Progenitor cell of endocrine pancreas (in vitro differentiated cells): ENCODE data around the gene BCOR. TPM values are rescaled to one million over a fixed set of nuclear protein-coding genes. Genes with fewer than 3 reads are reported as not detected.

Source experiments
- DNase-seq: peaks from one replicate; pipeline ENCODE4 v3.0.0; 2021; ENCODE audit warnings: low spot score; ENCODE audit not compliant: unreplicated experiment
- H3K27ac Mint-ChIP-seq: 2 replicates; pipeline ENCODE4 v1.8.0; 2021; ENCODE audit warnings: mild to moderate bottlenecking, moderate library complexity, mixed read lengths
- H3K27me3 Mint-ChIP-seq: 2 replicates; pipeline ENCODE4 v1.8.0; 2021; ENCODE audit warnings: mixed read lengths
- H3K36me3 Mint-ChIP-seq: 2 replicates; pipeline ENCODE4 v1.8.0; 2022; ENCODE audit warnings: mixed read lengths; ENCODE audit not compliant: insufficient read depth
- H3K4me1 Mint-ChIP-seq: 2 replicates; pipeline ENCODE4 v1.8.0; 2021; ENCODE audit warnings: low read depth, mixed read lengths
- H3K4me3 Mint-ChIP-seq: 2 replicates; pipeline ENCODE4 v1.8.0; 2021; ENCODE audit warnings: low read depth, mild to moderate bottlenecking, moderate library complexity, mixed read lengths
- H3K9me3 Mint-ChIP-seq: 2 replicates; pipeline ENCODE4 v1.8.0; 2021; ENCODE audit warnings: low read depth, mixed read lengths
- CTCF ChIP-seq: fragments of 200-600 bp; sonication (generic); IDR thresholded peaks from one replicate; pipeline ENCODE4 v1.5.0; 2021; ENCODE audit warnings: antibody characterized with exemption, mild to moderate bottlenecking; ENCODE audit not compliant: unreplicated experiment
- total RNA-seq: library from RNA; stranded (reverse); gene quantifications from 2 replicates; pipeline ENCODE4 v1.2.1, GENCODE V29; 2021

Gene BCOR
- total RNA-seq, 1 donor from 2014 or later = 20.5 TPM

GRCh38 chrX:40010550-40011321 is 87.0 kb downstream of the BCOR start:
- no peak for TF ChIP-seq CTCF
- Mint-ChIP-seq H3K9me3 (no peaks in the 10 kb centered on the region), H3K4me3 (no peak overlapping the region), H3K36me3 (no peaks in the 10 kb centered on the region), H3K27ac (no peak overlapping the region), H3K27me3 (peaks cover 50% of the 10 kb centered on the region), H3K4me1 (peaks cover 11% of the 10 kb centered on the region)
- DNase-seq = no peak

DNA sequence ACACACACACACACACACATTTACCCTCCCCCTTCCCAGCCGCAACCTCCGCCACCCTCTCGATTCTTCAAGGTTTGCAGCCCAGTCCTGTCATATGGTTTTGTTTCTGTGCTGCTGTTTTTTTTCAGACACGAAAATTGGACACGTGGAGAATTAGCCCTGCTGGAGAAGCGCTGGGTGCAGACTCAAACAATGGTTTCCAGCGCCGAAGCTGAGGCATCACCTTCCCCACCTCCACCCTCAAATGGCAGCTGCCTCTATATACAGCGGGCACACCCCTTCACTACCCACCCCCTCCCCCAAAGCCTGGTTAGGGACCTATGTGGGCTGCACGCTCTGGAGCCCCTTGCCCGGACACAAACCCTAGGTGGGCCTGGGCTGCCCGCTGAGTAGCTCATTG is 87.9 kb downstream of the BCOR start:
- peaks cover 54% of the 10 kb centered on the region for H3K27me3 Mint-ChIP-seq
- TF ChIP-seq CTCF = no peak
- H3K4me3 Mint-ChIP-seq = peak overlapping the region; percentile 61
- DNase-seq = no peak
- H3K9me3 Mint-ChIP-seq = no peaks in the 10 kb centered on the region
- peaks cover 13% of the 10 kb centered on the region for H3K4me1 Mint-ChIP-seq
- H3K36me3 Mint-ChIP-seq = no peaks in the 10 kb centered on the region
- peak overlapping the region; percentile 62 for H3K27ac Mint-ChIP-seq

DNA sequence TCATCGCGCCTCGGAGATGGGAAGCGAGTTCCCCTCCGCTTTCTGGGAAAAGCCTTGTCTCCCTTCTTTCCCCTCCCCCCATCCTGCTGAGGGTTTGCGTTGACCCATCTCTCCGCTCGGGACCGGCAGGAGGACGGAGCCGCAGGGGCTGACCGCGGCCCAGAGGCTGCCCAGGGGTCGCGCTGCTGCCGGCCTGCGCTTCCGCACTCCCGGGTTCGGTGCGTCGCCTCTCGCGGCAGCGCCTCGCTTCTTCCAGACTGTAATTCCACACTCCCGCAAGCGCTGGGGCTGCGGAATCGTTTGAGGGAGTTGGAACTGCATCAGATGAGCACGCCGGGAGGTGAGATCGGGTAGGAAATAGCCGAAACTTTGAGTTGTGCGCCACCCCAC is 88.3 kb downstream of the BCOR start:
- Mint-ChIP-seq H3K4me1 (peaks cover 13% of the 10 kb centered on the region), H3K27ac (peak overlapping the region; percentile 62), H3K9me3 (no peaks in the 10 kb centered on the region), H3K4me3 (peak overlapping the region; percentile 61), H3K27me3 (peaks cover 56% of the 10 kb centered on the region), H3K36me3 (no peaks in the 10 kb centered on the region)
- DNase-seq = no peak
- TF ChIP-seq CTCF = no peak

DNA sequence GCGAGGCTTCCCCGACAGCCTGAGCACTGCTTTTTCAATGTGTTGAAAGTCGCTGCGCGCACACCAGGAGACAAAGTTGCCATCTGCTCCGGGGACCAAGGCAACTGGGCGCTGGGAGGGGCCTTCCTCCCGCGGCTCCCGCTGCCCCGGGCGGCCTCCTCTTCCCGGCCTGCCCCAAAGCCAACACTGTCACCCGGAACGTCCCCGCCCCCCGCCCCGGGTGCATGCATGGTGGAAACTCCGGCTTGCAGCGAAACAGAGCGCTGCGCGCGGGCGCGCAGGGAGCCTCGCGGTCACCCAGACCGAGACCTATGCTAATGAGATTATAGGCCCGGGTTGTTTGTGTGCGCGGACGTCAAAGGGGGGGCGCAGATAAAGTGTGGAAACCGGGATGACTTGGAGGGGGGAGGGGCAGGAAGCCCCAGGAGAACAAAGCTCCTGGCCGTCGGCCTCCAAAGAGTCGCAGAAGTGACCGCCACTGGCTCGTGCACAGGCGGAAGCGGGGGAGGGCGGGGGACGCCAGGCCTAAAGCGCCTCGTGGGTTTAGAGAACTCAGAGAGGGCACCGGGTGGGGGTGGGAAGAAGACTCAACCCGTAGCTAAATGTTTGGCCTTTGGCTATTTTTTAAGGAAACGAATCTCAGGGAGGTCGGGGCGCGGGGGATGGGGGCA is 88.8 kb downstream of the BCOR start:
- no peak for TF ChIP-seq CTCF
- Mint-ChIP-seq H3K4me3 (peak overlapping the region; percentile 61), H3K4me1 (peaks cover 17% of the 10 kb centered on the region), H3K9me3 (no peaks in the 10 kb centered on the region), H3K36me3 (no peaks in the 10 kb centered on the region), H3K27me3 (peaks cover 61% of the 10 kb centered on the region), H3K27ac (peak overlapping the region; percentile 85)
- DNase-seq = no peak

- Mint-ChIP-seq H3K27ac (no peak overlapping the region), H3K27me3 (peaks cover 64% of the 10 kb centered on the region), H3K9me3 (no peaks in the 10 kb centered on the region), H3K36me3 (no peaks in the 10 kb centered on the region), H3K4me1 (peaks cover 24% of the 10 kb centered on the region), H3K4me3 (peak overlapping the region; percentile 29)
- no peak for TF ChIP-seq CTCF
- no peak for DNase-seq
These were observed 89.7 kb downstream of the BCOR start for GRCh38 chrX:40007756-40008705.
